PFSK-1 (cell line): Measurements from ENCODE around the gene CDX1.

ENCODE experiments used
- POLR2AphosphoS5 ChIP-seq: IDR thresholded peaks from 2 replicates; pipeline ENCODE4 v1.6.1; 2012; ENCODE audit warnings: low read depth, mild to moderate bottlenecking, control low read depth, low read length, moderate library complexity
- SIN3A ChIP-seq: IDR thresholded peaks from 2 replicates; pipeline ENCODE4 v1.6.1; 2012; ENCODE audit warnings: mild to moderate bottlenecking, low read length, moderate library complexity, borderline replicate concordance; ENCODE audit not compliant: insufficient read depth

DNA sequence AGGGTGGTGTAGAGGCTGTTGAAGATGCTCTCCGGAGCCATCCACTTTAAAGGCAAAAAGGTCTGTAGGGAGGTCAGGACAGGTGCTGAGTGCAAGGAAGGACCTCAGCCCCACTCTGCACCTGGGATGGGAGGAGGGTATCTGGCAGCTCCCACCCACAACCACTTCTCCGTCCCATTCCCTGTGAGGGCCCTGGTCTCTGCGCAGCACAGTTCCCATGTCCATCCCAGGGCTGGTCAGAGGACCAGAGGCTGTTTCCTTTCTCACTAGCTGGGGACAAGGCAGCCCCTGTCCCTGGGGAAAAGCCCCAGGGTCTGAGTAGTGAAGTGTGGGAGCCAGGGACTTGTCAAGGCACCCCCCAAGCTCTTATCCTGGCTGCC is 46.5 kb upstream of the CDX1 start:
- TF ChIP-seq POLR2AphosphoS5 (no peak), SIN3A (no peak)
